HG02623 (cell line): Measurements from ENCODE around the gene HMCES.
A peak's percentile ranks its signal among the peaks of the same experiment; 100 is the strongest.
"Not testable (repeated sequence)": the region's sequence is repeated elsewhere in the genome, so short reads cannot be mapped to it uniquely, and the experiment has no call there.

Experiments
- ATAC-seq: cut with Tn5 transposase; IDR thresholded peaks from one replicate; pipeline ENCODE4 v1.9.1; 2021; ENCODE audit warnings: moderate library complexity; ENCODE audit not compliant: unreplicated experiment

HMCES gene, protein sequence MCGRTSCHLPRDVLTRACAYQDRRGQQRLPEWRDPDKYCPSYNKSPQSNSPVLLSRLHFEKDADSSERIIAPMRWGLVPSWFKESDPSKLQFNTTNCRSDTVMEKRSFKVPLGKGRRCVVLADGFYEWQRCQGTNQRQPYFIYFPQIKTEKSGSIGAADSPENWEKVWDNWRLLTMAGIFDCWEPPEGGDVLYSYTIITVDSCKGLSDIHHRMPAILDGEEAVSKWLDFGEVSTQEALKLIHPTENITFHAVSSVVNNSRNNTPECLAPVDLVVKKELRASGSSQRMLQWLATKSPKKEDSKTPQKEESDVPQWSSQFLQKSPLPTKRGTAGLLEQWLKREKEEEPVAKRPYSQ

DNA sequence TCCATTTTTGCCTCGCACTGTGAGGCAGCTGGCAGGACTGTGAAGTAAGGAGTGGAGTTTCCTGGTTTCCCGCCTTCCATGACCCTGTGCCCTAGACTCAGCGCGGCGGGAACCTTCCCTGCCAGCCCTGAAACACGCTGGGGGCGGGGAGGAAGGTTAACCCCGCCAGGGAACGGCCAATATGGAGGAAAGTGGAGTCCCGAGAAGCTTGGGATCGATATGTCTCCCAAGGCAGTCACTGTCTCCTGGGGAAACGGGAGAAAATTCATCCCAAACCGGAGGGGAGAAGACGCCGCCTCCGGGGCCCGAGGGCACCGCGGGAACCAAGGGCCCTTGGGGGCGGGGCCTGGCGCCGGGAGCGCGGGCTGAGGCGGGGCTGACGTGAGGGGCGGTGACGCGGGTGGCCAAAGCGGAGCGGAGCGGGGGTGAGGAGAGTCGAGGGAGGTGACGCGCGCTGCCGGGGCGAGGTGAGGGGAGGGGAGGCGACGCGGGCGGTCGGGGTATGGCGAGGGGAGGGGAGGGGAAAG is at the start of gene HMCES:
Gene HMCES (plus strand): TSS at position 432 of the 527 bp plus-strand sequence. CDS start 863 bp downstream, outside the sequence.
- ATAC-seq: peak; percentile 39

DNA sequence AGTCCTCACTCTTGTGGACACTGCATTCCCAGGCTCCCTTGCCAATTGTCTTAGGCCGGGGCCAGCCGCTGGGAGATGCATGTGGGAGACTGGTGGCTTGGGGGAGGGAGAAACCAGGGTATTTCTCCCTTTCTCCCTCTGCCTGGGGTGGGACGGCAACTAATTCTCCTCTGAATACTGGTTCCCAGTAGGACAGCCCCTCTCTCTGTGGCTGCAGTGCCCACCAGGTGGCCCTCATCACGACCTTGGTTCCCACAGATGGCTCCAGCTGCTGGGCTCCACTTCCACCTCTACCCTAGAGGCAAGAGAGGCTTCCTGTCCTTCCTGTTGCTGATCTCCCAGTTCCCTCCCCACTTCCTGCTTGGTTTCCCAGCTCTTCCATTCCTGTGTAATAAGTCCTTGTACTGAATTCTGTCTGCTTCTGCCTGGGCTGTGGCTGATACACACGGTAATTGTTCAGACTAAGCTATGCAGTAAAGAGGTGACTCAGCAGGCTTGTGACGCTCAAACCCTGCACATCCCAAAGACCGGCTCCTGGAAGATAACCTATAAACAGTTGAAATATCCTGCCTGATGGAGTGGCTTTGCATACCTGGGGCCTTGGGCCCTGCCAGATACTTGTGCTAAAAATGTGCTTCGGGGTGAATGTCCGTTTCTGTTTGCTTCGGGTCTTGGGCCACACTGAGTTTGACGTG is 49.6 kb upstream of the HMCES start:
- no peak for ATAC-seq

DNA sequence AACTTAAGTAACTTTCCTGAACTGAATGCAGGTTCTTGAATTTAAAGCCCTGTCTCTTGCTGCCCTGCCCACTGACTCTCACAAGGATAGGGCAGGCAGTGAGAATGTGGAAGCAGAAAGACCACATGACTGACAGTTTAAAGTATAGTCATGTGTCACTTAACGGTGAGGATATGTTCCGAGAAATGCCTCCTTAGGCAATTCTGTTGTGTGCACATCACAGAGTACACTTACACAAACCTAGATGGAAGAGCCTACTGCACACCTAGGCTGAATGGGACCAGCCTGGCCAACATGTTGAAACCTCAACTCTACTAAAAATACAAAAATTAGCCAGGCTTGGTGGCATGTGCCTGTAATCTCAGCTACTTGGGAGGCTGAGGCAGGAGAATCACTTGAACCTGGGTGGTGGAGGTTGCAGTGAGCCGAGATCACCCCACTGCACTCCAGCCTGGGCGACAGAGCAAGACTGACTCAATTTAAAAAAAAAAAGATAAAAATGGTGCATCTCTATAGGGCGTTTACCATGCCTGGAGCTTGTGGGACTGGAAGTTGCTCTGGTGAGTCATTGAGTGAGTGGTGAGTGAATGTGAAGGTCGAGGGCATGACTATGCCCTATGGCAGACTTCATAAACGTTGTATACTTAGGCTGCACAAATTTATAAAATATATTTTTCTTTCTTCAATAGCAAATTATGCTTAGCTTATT is 48.2 kb upstream of the HMCES start:
- ATAC-seq: no peak

- no peak for ATAC-seq
Observed at GRCh38 chr3:129231331-129232119, 47.1 kb upstream of the HMCES start.

- ATAC-seq: peak; percentile 81
Observed at GRCh38 chr3:129233538-129233937, 45.1 kb upstream of the HMCES start.

DNA sequence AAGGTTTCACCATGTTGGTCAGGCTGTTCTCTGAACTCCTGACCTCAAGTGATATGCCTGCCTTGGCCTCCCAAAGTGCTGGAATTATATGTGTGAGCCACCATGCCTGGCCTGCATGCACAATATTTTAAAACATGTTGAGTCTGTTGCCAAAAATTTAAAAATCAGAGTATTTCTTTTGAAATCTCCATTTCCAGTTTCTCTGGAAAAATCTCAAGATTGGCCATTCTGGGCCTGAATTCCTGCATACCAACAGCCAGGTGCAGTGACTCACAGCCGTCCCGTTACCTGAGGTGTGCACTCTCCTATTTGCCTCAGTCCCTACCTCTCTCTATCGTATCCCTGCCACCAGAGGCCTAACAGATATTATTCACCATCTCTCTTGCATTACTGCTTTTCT is 44.2 kb upstream of the HMCES start:
- no peak for ATAC-seq

DNA sequence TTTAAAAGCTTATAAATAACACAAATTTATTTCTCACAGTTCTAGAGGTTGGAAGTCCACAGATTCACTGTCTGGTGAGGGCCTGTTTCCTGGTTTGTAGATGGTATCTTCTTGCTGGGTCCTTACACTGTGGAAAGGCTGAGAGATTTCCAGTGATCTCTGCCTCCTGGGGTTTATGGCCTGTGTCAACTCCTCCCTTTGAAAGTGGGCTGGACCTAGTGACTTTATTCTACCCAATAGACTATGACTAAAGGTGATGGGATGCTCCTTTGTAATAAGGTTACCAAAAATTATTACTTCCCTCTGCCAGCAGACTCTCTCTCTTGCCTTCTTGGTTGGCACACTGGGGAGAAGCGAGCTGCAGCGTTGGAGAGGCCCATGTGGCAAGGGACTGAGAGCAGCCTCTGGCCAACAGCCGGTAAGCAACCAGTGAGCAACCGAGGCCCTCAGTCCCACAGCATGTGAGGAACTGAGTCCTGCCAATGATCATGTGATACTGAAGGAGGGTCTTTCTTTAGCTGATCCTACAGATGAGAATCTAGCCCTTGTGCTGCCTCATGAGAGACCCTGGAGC is 43.2 kb upstream of the HMCES start:
- ATAC-seq: no peak

- ATAC-seq: no peak
Observed at GRCh38 chr3:129238945-129239705, 39.5 kb upstream of the HMCES start.

DNA sequence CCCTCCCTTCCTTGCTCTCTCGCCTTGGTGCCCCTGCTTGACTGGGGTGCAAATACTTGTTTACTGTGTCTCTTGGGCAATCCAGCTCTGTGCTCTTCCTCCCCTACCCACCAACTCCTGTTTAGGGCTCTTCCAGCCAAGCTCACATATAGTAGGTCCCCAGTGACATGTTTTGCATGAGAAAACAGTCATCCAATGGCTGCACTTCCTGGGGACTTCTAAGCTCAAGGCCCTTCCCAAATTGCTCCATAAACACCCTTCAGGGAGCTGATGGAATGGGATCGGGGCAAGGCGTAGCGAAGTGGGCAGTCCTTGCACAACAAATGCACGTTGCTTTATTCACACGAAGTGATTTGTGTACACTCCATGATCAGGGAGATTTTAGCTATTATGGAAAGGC is 38.7 kb upstream of the HMCES start:
- no peak for ATAC-seq

DNA sequence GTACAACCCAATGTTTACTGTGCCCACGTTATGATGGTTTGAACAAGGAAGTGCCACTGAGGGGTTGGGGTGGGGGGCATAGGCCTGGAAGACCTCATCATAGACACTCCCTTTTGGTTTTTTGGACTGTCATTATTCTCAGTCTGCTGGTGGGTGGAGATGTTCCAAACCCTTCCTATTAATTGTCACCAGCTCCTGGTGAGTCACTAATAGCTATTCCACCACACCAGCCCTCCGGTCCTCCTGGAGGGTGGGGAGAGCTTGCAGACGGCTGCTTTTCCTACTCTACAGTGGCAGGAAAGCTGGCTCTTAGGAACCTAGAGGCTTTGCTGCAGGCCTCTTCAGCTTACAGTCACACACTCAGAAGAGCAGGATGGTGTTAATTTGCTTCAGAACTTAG is 38.2 kb upstream of the HMCES start:
- no peak for ATAC-seq

DNA sequence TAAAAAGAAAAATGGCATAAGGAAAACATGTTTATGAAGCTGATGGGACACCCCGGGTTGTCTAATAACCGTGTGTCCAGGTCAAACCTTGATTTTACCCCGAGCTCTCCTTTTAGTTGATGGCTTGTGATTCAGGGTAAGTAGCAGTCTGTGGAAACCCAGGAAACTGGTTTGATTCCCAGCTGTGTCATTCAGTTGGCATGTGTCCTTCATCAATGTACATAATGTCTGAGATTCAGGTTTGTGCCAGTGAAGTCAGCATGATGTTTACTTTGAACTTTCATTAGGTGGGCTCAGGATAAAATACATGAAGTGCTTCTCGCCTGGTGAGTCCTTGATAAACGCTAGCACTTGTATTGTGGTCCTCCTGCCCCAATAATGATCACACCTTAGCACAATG is 33.5 kb upstream of the HMCES start:
- ATAC-seq: no peak

DNA sequence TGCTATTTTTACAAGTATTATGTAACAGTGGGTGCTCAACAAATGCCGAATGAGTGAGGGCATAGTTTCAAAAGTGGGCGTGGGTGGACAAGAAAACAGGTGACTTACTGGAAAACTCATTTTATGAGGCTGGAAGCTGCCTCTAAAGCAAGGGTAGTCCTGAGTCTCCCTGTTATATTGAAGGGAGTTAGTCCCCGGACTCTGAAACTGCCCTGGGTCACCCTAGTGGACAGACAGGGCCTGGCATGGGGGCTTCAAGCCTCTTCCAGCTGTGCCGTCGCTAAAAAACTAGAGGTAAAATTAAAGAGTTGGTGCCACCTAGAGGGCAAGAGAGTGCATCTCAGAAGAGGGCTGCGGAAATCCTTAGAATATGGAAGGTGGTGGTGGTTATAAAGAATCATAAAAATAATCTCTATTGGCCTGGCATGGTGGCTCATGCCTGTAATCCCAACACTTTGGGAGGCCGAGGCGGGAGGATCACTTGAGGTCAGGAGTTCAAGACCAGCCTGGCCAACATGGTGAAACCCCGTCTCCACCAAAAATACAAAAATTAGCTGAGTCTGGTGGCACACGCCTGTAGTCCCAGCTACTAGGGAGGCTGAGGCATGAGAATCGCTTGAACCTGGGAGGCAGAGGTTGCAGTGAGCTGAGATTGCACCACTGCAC is 32.9 kb upstream of the HMCES start:
- ATAC-seq: not testable (repeated sequence)

DNA sequence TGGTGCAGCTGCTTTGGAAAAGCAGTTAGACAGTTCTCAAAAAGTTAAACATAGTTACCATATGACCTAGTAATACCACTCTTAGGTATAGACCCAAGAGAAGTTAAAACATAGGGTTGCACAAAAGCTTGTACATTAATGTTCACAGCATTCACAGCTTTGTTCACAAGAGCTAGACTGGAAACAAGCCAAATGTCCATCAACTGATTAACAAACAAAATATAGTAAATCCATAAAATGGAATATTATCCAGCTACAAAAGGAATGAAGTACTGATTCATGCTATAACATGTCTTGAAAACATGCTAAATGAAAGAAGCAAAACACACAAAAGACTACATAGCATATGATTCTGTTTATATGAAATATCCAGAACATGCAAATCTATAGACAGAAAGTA is 32.0 kb upstream of the HMCES start:
- ATAC-seq: no peak

DNA sequence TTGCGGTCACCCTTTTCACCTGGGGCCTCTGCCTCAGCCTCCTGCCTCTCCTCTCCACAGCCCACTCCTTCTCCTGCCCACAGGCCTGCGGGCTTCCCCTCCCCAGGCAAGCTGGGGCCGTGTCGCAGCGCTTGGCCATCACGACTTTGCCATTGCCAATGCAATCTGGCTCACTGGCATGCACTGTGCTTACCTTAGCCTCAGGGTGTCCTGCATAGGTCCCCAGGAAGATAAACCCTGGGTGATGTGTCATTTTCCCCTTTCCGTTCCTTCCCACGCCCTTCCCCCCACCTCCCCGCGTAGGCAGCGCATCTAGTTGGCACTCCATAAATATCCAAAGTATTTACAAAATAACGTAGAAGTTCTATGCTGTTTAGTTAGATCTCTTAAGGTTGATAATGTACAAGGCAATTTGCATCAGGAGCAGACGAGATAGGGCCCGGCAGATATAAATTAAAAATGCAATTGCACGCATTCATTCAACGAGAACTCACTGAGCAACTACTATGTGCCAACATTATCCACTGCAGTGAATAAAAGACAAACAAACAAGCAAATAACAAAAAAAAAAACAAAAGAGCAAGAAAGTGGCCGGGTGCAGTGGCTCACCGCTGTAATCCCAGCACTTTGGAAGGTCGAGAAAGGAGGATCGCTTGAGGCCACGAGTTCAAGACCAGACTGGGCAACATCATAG is 30.2 kb upstream of the HMCES start:
- ATAC-seq: no peak

GRCh38 chr3:129249284-129250065 is 29.2 kb upstream of the HMCES start, which contains the start of gene COPG1:
TSS of gene COPG1 (plus strand) at chr3:129249606. CDS start at chr3:129249710, 104 bp downstream.
- ATAC-seq: peak; percentile 92

GRCh38 chr3:129252748-129253147 is 25.9 kb upstream of the HMCES start:
- ATAC-seq: no peak

- no peak for ATAC-seq
Observed at GRCh38 chr3:129254536-129255230, 24.0 kb upstream of the HMCES start.
